Superior temporal gyrus (tissue), 1 donor: ENCODE measurements around the gene KCNQ1.
A peak's percentile ranks its signal among the peaks of the same experiment; 100 is the strongest.

Source experiments
- DNase-seq: peaks from one replicate; pipeline ENCODE4 v3.0.0-alpha.2; 2016; ENCODE audit errors: extremely low spot score

KCNQ1 gene

GRCh38 chr11:2777386-2777785 is 332.6 kb downstream of the KCNQ1 start:
- no peak for DNase-seq

GRCh38 chr11:2777871-2778629 is 333.2 kb downstream of the KCNQ1 start:
- no peak for DNase-seq

DNA sequence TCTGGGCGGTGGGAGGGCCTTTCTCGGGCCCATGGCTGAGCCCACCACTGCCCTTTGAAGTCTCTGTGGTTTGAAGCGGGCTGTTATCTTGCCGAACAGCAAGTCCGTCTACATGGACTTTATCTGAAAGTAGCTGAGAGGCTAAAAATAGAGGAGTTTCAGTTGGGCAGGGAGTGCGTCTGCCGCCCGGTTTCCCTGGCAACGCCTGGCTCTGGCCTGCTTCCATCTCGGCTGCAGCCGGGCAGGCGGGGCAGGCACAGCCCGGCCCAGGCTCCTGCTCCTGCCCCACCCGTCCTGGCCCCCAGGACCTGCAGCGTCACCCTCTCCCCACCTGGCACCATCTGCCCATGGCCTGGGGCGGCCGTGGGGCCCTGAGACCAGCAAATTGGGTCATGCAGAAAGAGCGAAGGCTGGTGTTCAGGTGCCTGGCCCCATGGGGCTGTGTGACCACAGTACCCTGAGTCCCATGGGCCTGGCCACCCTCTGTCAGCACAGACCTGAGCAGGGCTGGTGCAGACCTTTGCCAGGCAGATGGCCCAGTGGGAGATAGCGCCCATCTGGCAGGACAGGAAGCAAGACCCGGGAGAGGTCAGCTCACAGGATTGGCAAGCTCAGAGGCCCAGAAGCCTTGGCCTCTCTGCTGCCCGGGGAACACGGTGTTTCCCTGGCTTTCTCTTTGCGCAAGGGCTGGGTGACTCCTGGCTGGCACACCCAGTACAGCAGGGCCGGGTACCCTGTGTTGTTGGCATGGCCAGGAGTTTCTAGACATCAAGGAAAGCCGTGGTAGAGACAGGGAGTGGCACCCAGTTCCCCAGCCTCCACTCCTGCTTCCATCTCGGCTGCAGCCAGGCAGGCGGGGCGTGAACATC is 334.1 kb downstream of the KCNQ1 start:
- DNase-seq = peak; percentile 88

GRCh38 chr11:2779499-2779980 is 334.7 kb downstream of the KCNQ1 start:
- DNase-seq = no peak

DNA sequence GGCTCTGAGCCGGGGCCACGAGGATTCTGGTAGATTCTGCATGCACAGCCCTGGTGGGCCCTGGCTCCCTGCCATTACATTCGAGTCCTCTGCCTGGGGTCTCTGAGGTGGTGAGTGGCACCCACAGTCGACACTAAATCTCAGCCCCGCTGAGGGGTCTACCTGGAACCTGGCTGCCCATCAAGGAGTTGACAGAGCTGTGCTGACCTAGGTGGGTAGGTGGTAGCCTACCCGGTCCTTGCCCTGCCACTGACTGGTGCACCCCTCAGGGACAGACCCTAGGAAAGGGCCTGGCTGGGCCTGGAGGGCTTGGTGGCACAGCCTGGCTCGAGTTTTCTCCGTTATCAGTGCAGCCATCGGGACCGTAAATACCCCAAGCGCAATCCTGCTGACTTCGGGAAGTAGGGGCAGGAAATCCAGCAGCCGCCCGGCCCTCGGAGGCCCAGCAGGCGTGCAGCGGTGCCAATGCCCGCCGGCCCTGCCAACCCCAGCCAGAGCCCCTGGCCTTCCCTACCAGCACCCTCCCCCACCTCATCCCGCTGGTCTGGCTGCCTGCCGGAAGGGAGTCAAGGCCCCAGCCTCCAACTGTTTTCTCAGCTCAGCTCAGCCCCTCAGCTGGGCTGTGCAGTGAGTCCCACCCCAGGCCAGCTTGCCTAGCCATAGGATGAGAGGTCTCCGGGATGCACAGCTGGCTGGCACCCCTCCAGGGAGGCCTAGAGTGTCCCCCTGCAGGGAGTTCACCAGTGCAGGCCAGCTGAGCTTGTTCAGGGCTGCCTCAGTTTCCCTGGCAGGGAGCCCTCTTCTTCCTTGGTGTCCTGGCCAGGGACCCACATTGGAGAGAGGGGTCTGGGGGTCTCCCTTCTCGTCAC is 335.4 kb downstream of the KCNQ1 start:
- no peak for DNase-seq

GRCh38 chr11:2780850-2781407 is 336.1 kb downstream of the KCNQ1 start:
- no peak for DNase-seq

DNA sequence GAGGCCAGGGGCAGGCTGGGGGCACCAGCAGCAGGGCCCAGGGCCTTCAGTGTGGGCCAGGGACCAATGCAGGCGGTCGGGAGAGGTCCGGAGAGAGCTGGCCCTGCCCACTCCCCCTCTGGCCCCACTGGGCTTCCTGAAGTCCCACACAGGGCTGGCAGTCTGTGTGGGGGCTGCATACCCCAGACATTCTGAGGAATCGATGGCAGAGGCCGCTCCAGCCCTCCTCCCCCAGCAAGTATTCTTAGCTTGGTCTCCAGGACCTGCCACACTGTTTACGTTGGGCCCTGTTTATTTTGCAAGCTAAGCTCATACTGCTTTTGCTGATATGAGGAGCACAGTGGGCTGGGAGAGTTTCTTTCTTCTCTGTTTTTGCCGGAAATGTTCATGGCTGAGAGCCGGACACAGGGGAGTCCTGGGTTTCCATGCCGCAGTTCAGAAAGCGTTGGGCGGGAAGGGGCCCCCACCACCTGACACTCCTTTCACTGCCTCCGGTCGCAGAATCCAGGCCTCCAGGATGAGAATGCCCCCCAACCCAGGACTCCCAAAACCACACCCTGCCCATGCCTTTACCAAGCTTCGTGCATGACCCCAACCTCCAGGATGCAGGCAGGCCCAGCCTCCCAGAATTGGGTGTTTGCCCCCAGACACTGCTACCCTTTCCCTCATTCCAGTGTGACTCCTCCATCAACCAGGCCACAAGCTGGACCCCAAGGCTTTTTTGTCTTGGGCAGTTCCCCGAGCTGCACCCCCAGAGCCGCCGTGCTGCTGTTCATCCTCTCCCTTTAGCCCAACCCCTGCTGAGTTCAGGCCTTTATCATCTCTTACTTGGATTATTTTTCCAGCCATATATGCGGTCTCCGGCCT is 336.8 kb downstream of the KCNQ1 start:
- DNase-seq = no peak

- no peak for DNase-seq
Observed at GRCh38 chr11:2782769-2783168, 338.0 kb downstream of the KCNQ1 start.

DNA sequence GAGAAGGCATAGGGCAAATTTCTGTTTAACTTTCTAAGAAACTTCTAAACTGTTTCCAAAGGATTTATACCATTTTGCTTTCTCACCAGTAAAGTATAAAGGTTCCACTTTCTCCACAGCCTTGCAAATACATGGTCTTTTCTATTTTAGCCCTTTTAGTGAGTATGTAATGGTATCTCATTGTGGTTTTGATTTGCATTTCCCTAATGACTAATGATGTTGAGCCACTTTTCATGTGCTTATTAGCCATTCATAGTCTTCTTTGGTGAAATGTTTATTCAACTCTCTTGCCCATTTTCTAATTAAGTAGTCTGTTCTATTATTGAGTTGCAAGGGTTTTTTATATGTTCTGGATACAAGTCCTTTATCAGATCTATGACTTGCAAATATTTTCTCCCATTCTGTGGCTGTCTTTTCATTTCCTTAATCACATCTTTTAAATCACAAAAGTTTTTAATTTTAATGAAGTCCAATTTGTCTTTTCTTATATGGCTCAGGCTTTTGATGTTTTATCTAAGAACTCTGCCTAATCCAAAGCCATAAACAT is 338.8 kb downstream of the KCNQ1 start:
- no peak for DNase-seq

DNA sequence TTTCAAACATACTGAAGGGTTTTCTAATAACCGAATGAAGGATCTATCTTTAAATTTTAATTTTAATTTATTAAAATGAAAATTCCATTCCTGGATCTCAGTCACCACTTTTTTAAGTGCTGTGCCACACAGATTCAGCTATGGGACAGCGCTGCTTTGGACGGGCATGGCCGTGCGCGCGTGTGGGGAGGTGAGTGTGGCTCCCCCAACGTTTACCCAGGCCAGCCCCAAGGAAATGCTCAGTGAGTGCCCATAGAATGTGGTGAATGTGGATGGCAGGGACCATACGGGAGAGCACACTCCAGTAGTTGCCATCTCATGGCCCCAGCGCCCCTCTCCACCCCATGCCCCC is 343.0 kb downstream of the KCNQ1 start:
- no peak for DNase-seq

DNA sequence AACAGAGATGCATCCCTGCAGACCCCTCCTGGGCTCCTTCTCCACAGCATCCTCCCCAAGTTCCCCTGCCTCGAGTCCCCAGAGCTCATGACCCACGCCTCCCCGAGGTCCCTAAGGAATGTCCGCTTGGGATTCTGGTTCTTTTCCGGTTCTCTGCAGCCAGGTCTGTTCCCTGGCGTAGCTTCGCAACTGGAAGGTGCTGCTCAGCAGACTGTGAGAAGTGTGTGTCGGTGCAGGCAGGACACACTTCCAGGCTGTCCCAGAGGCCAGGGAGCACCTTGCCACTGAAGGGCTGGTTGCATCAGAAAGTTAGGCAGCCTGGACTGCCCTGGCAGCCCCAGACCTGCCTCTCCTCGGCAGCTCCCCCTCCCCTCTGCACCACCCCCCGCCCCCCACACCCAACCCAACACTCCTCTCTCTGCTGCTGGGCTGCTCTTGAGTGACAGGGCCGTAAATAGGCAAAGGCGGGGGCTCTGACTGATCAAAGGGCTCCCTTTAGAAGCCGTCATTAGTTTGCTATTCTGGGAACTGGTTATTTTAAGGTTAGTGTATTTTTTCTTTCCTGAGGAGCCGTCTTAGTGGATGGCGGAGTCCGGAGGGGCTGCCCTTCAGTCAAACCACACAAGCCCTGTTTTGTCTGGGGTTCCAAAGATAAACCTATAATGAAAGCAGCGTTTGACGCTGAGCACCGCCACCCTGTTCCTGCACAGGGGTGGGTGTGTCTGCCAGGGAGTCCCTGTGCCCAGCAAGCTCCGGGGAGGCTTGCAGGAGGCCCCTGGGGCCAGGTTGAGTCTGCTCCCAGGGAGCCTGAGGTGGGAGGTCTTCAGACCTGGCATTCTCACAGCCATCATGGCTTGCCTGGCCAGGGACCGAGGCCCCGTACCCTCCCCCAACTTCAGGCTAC is 343.6 kb downstream of the KCNQ1 start:
- no peak for DNase-seq

GRCh38 chr11:2789331-2789730 is 344.5 kb downstream of the KCNQ1 start:
- DNase-seq = no peak

DNA sequence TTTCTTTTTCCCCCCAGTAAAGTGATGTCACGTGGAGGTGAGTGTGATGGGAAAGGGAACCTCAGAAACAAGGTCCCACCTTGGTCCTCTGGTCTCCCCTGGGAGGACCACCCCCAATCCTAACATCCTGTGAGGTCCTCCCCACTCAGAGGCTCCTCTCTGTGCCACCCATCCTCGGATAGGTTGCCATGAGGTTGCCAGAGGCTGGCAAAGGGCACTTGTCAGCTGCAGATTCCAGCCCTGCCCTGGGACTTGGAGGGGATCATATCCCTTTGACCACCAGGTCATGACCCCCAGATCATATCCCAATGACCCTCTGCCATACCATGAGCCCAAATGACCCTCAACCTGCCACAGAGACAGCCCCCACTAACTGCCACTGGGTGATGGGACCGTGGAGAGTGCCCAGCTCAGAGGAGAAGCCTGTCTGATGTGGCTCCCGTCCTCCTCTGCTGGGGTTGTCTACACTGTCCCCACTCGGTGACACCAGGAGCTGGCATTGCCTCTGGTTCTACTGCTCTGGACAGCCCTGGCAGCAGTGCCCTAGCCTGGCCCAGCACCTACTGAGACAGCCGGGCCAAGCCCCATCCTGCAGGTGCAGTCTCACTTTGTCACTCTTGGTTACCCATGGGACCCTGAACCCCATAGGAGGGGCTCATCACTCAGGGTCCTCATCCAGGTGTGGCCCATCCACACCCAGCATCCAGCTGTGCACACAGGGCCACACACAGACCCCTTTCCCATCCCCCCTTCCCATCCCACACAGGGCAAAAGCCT is 345.2 kb downstream of the KCNQ1 start:
- no peak for DNase-seq

DNA sequence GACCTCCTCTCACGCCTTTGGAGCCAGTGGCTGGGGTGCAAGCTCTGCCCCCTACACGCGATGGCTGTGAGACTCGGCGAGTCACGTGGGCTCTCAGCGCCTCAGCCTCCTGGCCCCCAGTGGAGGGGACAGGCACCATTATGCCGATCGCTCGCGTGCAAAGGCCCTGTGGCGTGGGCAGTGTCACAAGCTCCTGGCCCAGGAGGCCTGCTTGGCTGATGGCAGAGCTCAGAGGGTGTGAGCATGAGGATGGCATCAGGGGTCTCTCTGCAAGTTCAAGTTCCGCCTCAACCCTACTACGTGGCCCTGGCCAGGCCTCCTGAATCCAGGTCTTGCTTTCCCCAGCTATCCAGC is 345.7 kb downstream of the KCNQ1 start:
- DNase-seq = no peak

DNA sequence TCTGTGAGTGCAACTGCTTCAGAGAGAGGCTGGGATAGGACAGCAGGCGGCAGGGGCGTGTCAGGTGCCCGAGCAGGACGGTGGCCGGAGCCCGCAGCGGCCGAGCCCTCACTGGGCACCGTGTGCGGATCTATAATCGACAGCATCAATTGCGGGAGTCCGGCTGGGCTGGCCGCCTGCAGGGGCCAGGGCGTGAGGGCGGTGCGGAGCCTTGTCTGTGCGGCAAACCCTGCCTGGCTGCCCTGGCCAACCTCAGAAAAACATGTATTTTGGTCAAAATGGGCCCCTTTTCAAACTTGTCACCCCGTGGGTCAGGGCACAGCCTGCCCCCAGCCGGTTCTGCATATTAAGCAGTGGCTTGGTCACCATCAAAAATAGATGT is 346.3 kb downstream of the KCNQ1 start:
- no peak for DNase-seq

DNA sequence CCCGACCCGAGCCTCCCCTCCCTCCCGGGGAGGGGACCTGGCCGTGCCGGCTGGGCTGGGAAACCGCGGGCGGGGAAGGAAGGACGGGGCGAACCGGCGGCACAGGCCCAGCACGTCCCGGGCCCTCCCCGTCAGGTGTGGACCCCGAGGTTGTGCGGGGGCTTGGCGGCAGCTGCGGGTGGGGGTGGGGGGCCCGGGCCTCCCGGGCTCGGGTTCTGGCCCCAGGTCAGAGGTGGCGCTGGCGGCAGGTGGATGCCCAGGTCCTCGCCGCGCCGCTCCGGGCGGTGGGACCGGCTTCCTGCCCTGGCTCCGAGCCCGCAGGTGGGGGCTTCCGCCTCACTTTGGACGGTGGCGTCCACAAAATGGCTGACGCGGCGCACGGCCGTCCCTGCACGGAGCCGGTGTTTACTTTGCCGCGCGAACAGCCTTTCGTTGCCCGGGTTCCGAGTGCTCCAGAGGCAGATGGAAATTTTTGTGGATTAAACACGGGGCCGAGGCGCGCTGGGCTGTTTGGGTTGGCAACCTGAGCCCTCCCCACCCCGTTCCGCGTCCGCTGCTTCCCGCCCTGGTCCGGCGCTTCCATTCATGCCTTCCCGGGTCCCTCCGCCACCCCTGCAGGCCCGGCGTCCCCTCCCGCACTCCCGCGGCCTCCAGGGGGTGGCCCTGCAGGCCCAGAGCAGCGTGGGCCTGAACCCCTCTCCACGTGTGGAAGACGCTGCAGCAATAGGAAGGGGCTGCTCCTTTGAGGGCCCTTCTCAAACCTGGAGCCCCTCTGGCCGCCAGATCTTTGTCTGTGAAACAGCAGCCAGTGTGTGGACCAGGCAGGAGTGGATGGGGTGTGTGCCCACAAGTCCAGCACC is 346.9 kb downstream of the KCNQ1 start:
- DNase-seq = no peak

GRCh38 chr11:2792381-2793250 is 347.8 kb downstream of the KCNQ1 start:
- no peak for DNase-seq
